HUES48 (cell line): Measurements from ENCODE around the gene REPS1.

Source experiments
- H3K27ac ChIP-seq: one replicate; pipeline ENCODE4 v1.7.0; 2013; ENCODE audit warnings: low read depth, low read length, inconsistent platforms
- H3K27me3 ChIP-seq: 2 replicates; pipeline ENCODE4 v1.6.1; 2013; ENCODE audit warnings: mild to moderate bottlenecking, low read length; ENCODE audit not compliant: control insufficient read depth, insufficient read depth
- H3K36me3 ChIP-seq: 2 replicates; pipeline ENCODE4 v1.6.1; 2013; ENCODE audit warnings: low read length; ENCODE audit not compliant: control insufficient read depth, insufficient read depth
- H3K4me1 ChIP-seq: 2 replicates; pipeline ENCODE4 v1.6.1; 2013; ENCODE audit warnings: mild to moderate bottlenecking, low read length; ENCODE audit not compliant: control insufficient read depth, insufficient read depth
- H3K4me3 ChIP-seq: 2 replicates; pipeline ENCODE4 v1.5.1; 2013; ENCODE audit warnings: mild to moderate bottlenecking, low read depth, low read length
- H3K9ac ChIP-seq: 2 replicates; pipeline ENCODE4 v1.6.1; 2013; ENCODE audit warnings: mild to moderate bottlenecking, low read depth, low read length, moderate library complexity
- H3K9me3 ChIP-seq: 2 replicates; pipeline ENCODE4 v1.6.1; 2013; ENCODE audit warnings: low read length; ENCODE audit not compliant: control insufficient read depth, insufficient read depth

REPS1 gene

DNA sequence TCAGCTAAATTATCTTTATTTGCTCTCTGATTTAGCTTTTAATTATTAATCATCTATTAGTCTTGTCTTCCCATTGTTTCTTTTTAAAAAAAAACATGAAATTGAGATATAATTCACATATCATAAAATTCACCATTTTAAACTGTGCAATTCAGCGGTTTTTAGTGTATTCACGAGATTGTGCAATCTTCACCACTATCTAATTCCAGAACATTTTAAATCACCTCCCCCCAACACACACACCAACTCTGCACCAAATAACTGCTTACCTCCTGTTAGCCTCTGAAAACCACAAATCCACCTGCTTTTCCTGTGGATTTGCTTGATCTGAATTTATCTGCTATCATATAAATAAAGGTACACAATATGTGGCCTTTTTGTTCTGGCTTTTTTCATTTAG is 31.7 kb upstream of the REPS1 start:
- Histone ChIP-seq H3K4me3 (no peak overlapping the region), H3K4me1 (peaks cover 21% of the 10 kb centered on the region), H3K27ac (no peak overlapping the region), H3K9ac (no peak overlapping the region), H3K9me3 (no peaks in the 10 kb centered on the region), H3K36me3 (no peaks in the 10 kb centered on the region), H3K27me3 (no peaks in the 10 kb centered on the region)

DNA sequence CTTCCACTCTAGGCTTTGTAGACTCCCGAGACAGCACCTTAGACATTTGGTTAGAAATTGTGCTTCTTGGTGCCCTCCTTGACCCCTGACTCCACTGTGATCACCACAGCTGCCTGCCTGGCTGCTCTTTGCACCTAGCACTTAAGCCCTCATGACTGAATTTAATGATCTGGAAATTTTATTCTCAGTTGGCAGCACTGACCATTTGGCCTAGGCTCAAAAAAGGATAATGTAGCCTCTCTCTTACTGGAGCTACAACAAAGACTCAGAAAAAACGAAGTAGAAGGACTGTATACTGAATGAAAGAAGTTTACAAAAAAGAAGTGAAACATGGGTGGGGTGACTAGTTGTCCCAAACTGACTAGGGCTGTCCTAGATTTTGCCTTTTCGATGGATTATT is 29.2 kb upstream of the REPS1 start:
- H3K27me3 ChIP-seq = no peaks in the 10 kb centered on the region
- no peaks in the 10 kb centered on the region for H3K9me3 ChIP-seq
- peaks cover 18% of the 10 kb centered on the region for H3K4me1 ChIP-seq
- no peak overlapping the region for H3K9ac ChIP-seq
- no peak overlapping the region for H3K4me3 ChIP-seq
- no peak overlapping the region for H3K27ac ChIP-seq
- no peaks in the 10 kb centered on the region for H3K36me3 ChIP-seq

DNA sequence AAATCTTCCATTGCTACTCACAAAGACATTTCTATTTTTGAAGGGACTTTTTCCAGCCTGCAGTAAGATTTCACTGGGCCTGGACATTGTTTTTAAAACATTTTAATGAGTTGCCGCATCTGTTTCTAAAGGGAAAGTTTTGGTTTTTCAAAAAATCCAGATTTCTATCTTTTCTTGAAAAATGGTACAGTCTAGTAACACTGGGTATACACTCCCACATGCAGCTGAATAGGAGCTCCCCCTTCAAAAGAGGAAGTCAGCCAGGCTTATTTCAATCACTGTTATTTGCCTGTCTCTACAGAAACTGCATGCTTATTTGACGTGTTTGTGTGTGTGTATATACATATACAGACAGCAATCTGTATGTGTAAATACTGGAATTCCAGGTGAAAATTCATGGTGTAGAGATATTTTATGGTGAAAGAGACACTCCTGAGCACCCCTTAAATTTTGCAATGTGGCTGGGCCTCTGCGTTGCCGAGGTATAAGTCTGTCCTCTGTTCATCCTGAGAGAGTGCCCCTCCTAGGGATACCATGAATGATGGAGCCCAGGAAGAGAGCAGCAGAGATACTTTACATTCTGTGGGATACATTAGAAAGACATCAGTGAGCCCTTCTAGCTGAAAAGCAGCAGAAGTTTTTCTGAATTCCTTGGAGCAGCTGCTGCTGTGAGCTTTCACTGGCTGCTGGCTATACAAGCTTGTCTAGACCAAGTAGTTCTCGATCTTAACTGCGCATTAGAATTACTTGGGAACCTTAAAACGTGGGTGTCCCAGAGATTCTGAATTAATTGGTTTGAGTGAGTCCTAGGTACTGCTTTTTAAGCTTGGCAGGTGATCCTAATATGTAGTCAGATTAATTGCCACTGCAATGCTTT is 28.5 kb upstream of the REPS1 start:
- Histone ChIP-seq H3K4me3 (no peak overlapping the region), H3K9me3 (no peaks in the 10 kb centered on the region), H3K36me3 (no peaks in the 10 kb centered on the region), H3K4me1 (peaks cover 25% of the 10 kb centered on the region), H3K27me3 (no peaks in the 10 kb centered on the region), H3K9ac (no peak overlapping the region), H3K27ac (no peak overlapping the region)

DNA sequence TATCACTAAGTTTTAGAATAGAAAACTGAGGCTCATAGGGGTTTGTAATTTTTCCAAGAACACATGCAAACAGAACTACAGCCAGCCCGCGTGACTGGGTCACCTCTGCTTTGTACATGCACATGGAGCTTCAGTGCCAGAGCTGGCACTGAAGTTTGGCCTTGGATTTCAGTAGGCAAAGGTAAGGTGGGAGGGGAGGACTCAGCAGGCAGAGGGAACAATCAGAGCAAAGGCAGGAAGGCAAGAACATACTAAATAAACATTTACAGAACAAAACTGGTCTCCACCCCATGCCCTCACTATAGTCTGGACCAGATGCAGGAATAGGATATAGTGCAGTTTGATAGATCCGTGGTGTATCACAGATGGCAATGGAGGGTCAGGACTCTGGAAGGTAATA is 26.9 kb upstream of the REPS1 start:
- no peaks in the 10 kb centered on the region for H3K36me3 ChIP-seq
- H3K9me3 ChIP-seq = no peaks in the 10 kb centered on the region
- H3K4me3 ChIP-seq = no peak overlapping the region
- H3K27me3 ChIP-seq = no peaks in the 10 kb centered on the region
- H3K9ac ChIP-seq = no peak overlapping the region
- no peak overlapping the region for H3K27ac ChIP-seq
- peaks cover 36% of the 10 kb centered on the region for H3K4me1 ChIP-seq

DNA sequence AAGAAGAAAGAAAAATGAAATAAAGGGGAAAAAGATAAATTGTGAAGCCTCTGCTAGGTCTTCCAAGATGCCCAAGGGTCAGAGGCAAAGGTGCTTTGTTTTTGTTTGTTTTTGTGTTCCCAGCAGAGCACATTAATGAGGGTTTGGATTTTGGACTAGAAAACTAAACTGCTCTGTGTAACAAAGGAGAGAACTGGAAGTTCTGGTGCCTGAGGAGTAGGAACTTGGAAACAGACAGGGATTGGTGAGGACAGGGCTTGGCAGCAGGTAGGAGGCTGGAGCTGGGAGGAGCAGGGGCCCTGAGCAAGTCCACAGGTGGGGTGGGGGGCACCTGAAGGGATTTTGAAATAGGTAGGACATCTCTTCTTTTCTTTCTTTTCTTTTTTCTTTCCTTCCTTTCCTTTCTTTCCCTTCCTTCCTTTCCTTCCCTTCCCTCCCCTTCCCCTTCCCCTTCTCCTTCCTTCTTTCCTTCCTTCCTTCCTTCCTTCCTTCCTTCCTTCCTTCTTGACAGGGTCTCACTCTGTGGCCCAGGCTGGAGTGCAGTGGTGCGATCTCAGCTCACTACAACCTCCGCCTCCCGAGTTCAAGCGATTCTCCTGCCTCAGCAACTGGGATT is 25.2 kb upstream of the REPS1 start:
- Histone ChIP-seq H3K27ac (no peak overlapping the region), H3K9me3 (no peaks in the 10 kb centered on the region), H3K9ac (no peak overlapping the region), H3K36me3 (no peaks in the 10 kb centered on the region), H3K27me3 (no peaks in the 10 kb centered on the region), H3K4me3 (no peak overlapping the region), H3K4me1 (peaks cover 36% of the 10 kb centered on the region)

DNA sequence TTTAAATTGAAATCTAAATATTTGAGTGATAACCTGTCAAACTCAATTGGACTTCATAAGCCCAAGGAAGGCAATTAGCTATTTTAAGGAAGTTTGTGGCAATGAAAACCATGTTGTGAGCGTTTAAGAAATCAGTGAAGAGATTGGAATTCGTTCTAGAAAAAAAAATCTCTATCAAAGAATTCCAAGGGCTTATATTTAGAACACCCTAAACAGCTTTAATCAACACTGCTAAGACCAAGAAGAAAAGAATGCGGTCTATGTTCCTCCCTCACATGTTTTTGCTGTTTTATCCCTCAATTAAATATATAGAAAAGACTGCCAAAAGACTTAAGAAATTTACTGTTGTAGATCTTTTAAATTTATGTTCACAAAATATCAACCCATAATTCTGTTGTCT is 23.9 kb upstream of the REPS1 start:
- Histone ChIP-seq H3K4me3 (no peak overlapping the region), H3K4me1 (peaks cover 31% of the 10 kb centered on the region), H3K9me3 (no peaks in the 10 kb centered on the region), H3K36me3 (no peaks in the 10 kb centered on the region), H3K9ac (no peak overlapping the region), H3K27me3 (no peaks in the 10 kb centered on the region), H3K27ac (no peak overlapping the region)

DNA sequence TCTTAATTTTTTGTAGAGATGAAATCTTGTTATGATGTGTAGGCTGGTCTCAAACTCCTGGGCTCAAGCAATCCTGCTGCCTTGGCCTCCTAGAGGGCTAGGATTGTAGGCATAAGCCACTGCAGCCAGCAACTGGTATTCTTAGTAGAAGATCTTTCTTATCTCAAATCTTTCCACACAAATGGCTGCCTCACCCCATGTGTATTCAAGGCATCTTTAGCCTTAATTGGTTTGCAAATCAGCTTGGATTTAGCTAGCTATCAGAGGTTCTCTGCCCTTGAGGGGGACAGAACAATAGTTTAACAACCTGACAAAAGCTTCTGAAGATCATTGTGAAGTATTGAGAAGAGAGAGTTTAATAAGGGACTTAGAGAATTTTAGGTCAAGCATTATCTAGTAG is 22.6 kb upstream of the REPS1 start:
- H3K36me3 ChIP-seq = no peaks in the 10 kb centered on the region
- H3K4me3 ChIP-seq = no peak overlapping the region
- no peak overlapping the region for H3K9ac ChIP-seq
- H3K9me3 ChIP-seq = no peaks in the 10 kb centered on the region
- peaks cover 26% of the 10 kb centered on the region for H3K4me1 ChIP-seq
- H3K27ac ChIP-seq = peak overlapping the region; percentile 67
- H3K27me3 ChIP-seq = no peaks in the 10 kb centered on the region

DNA sequence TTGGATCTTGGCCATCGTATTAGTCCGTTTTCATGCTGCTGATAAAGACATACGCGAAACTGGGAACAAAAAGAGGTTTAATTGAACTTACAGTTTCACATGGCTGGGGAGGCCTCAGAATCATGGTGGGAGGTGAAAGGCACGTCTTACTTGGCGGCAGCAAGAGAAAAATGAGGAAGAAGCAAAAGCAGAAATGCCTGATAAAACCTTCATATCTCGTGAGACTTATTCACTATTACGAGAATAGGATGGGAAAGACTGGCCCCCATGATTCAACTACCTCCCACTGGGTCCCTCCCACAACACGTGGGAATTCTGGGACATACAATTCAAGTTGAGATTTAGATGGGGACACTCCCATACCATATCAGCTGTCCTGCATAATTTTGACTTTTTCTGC is 20.1 kb upstream of the REPS1 start:
- Histone ChIP-seq H3K9me3 (no peaks in the 10 kb centered on the region), H3K27ac (no peak overlapping the region), H3K4me1 (peaks cover 26% of the 10 kb centered on the region)

DNA sequence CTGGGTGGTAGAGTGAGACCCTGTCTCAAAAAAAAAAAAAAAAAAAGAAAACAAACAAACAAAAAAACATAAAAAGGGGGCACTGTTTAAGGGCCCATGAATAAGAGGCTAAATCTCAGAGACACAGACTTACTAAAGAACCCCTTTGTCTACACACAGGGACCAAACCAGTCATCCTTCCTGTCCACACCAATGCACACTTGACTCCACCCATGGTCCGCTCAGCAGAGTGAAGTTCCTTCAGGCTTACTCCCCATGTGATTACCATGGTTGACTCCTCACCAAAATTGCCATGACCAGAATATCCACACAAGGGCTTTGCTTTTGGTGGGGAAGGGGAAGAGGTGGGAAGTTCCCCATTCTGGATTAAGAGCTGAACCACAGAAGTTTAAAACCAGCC is 19.4 kb upstream of the REPS1 start:
- no peak overlapping the region for H3K4me3 ChIP-seq

More for the DNA sequence above, 20.1 kb upstream of the REPS1 start:
- Histone ChIP-seq H3K9ac (no peak overlapping the region), H3K36me3 (no peaks in the 10 kb centered on the region), H3K4me3 (no peak overlapping the region), H3K27me3 (no peaks in the 10 kb centered on the region)

DNA sequence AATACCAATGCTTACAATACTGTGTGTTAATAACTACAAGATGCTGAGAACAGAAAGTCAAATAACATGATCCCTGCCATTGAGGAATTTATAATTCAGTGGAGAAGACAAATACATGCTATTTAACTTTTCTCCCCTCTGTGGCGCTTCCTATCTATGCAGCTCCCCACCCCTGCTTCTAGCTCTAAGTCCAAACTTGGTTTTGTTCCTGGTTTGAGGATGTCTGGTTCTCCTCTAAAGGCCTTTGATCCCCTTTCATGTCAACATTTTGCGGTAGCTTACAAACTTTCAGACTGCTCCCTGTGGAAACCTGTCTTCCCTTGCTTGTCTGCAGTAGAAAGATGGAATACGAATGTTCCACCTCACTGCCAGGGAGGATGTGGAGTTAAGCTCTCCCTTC is 18.4 kb upstream of the REPS1 start:
- H3K27me3 ChIP-seq = no peaks in the 10 kb centered on the region
- H3K4me1 ChIP-seq = peaks cover 11% of the 10 kb centered on the region; the same call in 1 of the 2 replicates
- no peaks in the 10 kb centered on the region for H3K9me3 ChIP-seq
- H3K36me3 ChIP-seq = no peaks in the 10 kb centered on the region
- no peak overlapping the region for H3K9ac ChIP-seq
- H3K4me3 ChIP-seq = no peak overlapping the region
- no peak overlapping the region for H3K27ac ChIP-seq

More for the DNA sequence above, 19.4 kb upstream of the REPS1 start:
- H3K27ac ChIP-seq = no peak overlapping the region
- no peak overlapping the region for H3K9ac ChIP-seq
- H3K36me3 ChIP-seq = no peaks in the 10 kb centered on the region
- H3K27me3 ChIP-seq = no peaks in the 10 kb centered on the region
- H3K9me3 ChIP-seq = no peaks in the 10 kb centered on the region
- peaks cover 20% of the 10 kb centered on the region; the same call in 1 of the 2 replicates for H3K4me1 ChIP-seq

DNA sequence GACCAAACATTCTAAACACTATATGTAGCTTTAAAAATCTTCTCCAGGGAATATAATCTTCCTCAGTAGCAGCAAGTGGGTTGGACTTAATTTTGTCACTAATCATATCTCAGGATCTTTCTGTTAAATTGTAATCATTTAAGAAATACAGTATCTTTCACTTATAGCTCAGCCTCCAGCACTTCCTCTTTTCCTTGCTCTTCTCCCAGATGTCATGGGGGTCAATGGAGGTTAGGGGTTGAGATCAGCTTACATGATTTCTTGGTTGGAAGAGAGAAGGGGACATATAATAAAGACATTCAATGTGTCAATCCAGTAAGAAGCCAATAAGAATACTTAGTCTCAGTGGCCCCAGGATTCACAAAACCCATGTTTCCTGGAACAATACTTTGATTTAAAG is 15.7 kb upstream of the REPS1 start:
- Histone ChIP-seq H3K36me3 (no peaks in the 10 kb centered on the region), H3K9me3 (no peaks in the 10 kb centered on the region), H3K4me1 (no peaks in the 10 kb centered on the region), H3K4me3 (no peak overlapping the region), H3K27ac (no peak overlapping the region), H3K27me3 (no peaks in the 10 kb centered on the region), H3K9ac (no peak overlapping the region)
